Left ventricle myocardium inferior (tissue), 1 donor: ENCODE measurements around the gene KLK3. TPM values are rescaled to one million over a fixed set of nuclear protein-coding genes. Genes with fewer than 3 reads are reported as not detected.

ENCODE experiments used
- DNase-seq: peaks from one replicate; pipeline ENCODE4 v3.0.0-alpha.2; 2020
- H3K27ac ChIP-seq: fragments of 200-600 bp; replicated peaks from 2 replicates; pipeline ENCODE4 v1.8.0; 2021
- H3K27me3 ChIP-seq: fragments of 200-600 bp; 2 replicates; pipeline ENCODE4 v1.8.0; 2021; ENCODE audit warnings: low read depth
- H3K36me3 ChIP-seq: fragments of 200-600 bp; 2 replicates; pipeline ENCODE4 v1.8.0; 2021
- H3K4me1 ChIP-seq: fragments of 200-600 bp; 2 replicates; pipeline ENCODE4 v1.8.0; 2021
- H3K4me3 ChIP-seq: fragments of 200-600 bp; 2 replicates; pipeline ENCODE4 v1.8.0; 2021; ENCODE audit warnings: mild to moderate bottlenecking, moderate library complexity
- H3K9me3 ChIP-seq: fragments of 200-600 bp; replicated peaks from 2 replicates; pipeline ENCODE4 v1.8.0; 2021
- intact Hi-C: fragments of 100-400 bp; cut with micrococcal nuclease; formaldehyde crosslinking; loops from one replicate; pipeline ENCODE4 v1.11.0; 2022
- total RNA-seq: library from RNA; stranded (reverse); fragmentation: NEBNext Ultra II Directional; extraction: Animal tissue kit (Norgen Biotek cat#: 25700); gene quantifications from one replicate; pipeline ENCODE4 v1.2.1, GENCODE V29; 2021
- TF ChIP-seq, protein P1 (sequence below): fragments of 200-600 bp; IDR thresholded peaks from 2 replicates; pipeline ENCODE4 v1.8.0; 2021; ENCODE audit warnings: antibody characterized with exemption, mild to moderate bottlenecking, borderline replicate concordance
- donor health status: DM: no; HTN: yes; CAD: no; lungs with severe emphysema.

KLK3 gene
- total RNA-seq, 1 donor from 2014 or later = not detected

- H3K27ac ChIP-seq = no peak overlapping the region
- H3K27me3 ChIP-seq = peaks cover 91% of the 10 kb centered on the region
- no peaks in the 10 kb centered on the region for H3K9me3 ChIP-seq
- H3K4me3 ChIP-seq = no peak overlapping the region
- intact Hi-C loops = no loop called here
- TF ChIP-seq, protein P1, sequence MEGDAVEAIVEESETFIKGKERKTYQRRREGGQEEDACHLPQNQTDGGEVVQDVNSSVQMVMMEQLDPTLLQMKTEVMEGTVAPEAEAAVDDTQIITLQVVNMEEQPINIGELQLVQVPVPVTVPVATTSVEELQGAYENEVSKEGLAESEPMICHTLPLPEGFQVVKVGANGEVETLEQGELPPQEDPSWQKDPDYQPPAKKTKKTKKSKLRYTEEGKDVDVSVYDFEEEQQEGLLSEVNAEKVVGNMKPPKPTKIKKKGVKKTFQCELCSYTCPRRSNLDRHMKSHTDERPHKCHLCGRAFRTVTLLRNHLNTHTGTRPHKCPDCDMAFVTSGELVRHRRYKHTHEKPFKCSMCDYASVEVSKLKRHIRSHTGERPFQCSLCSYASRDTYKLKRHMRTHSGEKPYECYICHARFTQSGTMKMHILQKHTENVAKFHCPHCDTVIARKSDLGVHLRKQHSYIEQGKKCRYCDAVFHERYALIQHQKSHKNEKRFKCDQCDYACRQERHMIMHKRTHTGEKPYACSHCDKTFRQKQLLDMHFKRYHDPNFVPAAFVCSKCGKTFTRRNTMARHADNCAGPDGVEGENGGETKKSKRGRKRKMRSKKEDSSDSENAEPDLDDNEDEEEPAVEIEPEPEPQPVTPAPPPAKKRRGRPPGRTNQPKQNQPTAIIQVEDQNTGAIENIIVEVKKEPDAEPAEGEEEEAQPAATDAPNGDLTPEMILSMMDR = no peak
- DNase-seq = no peak
- no peaks in the 10 kb centered on the region for H3K4me1 ChIP-seq
- no peaks in the 10 kb centered on the region for H3K36me3 ChIP-seq
Measured at GRCh38 chr19:50896591-50897190, 42.0 kb downstream of the KLK3 start.

GRCh38 chr19:50897191-50897607, 42.5 kb downstream of the KLK3 start:
- no peaks in the 10 kb centered on the region for H3K9me3 ChIP-seq
- DNase-seq = no peak
- H3K36me3 ChIP-seq = no peaks in the 10 kb centered on the region
- intact Hi-C loops = no loop called here
- no peaks in the 10 kb centered on the region for H3K4me1 ChIP-seq
- H3K4me3 ChIP-seq = no peak overlapping the region
- no peak overlapping the region for H3K27ac ChIP-seq
- TF ChIP-seq, protein P1 = no peak
- peaks cover 91% of the 10 kb centered on the region for H3K27me3 ChIP-seq

DNA sequence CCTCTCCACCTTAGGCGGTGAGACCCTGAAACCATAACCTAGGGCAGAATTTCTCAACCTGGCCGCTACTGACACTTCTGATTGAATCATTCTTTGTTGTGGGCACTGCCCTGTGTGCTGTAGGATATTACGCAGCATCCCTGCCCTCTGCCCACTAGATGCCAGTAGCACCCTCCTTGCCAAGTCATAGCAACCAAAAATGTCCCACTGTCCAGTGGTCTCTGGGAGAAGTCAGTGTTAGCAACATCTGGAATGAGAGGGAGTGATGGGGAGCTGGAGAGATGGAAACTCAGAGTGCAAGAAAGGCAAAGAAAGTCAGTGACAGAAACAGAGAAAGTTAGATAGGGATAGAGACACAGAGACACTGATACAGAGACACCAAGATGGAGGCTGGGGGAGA, 42.9 kb downstream of the KLK3 start:
- Histone ChIP-seq H3K27me3 (peaks cover 91% of the 10 kb centered on the region), H3K9me3 (no peaks in the 10 kb centered on the region), H3K4me1 (no peaks in the 10 kb centered on the region), H3K27ac (no peak overlapping the region), H3K4me3 (no peak overlapping the region), H3K36me3 (no peaks in the 10 kb centered on the region)
- TF ChIP-seq, protein P1 = no peak
- intact Hi-C loops = no loop called here
- DNase-seq = no peak

- Histone ChIP-seq H3K4me1 (no peaks in the 10 kb centered on the region), H3K27me3 (peaks cover 87% of the 10 kb centered on the region), H3K9me3 (no peaks in the 10 kb centered on the region), H3K27ac (no peak overlapping the region), H3K36me3 (no peaks in the 10 kb centered on the region), H3K4me3 (no peak overlapping the region)
- DNase-seq = no peak
- intact Hi-C loops = no loop called here
- TF ChIP-seq, protein P1 = no peak
Measured at GRCh38 chr19:50898018-50898417, 43.3 kb downstream of the KLK3 start.

DNA sequence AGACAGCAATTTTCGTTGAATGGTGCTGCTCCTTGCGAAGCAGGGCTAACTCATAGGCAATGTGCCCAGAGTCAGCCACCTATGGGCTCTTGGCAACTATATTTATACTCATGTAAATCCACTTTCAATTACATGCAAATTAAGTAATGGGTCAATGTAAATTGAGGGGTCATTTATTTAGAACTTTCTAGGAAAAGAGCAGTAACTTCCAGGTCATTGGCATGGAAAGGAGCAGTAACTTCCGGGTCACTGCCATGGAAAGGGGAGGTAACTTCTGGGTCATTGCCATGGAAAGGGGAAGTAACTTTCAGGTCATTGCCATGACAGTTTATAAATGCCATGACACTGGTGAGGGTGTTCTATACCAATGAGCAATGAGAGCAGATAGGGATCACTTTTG, 44.9 kb downstream of the KLK3 start:
- intact Hi-C loops = no loop called here

More for the DNA sequence above, 44.9 kb downstream of the KLK3 start:
- Histone ChIP-seq H3K27me3 (peaks cover 72% of the 10 kb centered on the region), H3K27ac (no peak overlapping the region), H3K9me3 (no peaks in the 10 kb centered on the region), H3K4me1 (no peaks in the 10 kb centered on the region), H3K4me3 (no peak overlapping the region), H3K36me3 (no peaks in the 10 kb centered on the region)
- DNase-seq = no peak
- TF ChIP-seq, protein P1 = no peak
